ENCODE results near the gene GSG1L2. TPM values are rescaled to one million over a fixed set of nuclear protein-coding genes. Genes with fewer than 3 reads are reported as not detected.

GSG1L2 gene
- total RNA-seq, 1 donor from 2014 or later = not detected

- Mint-ChIP-seq H3K4me1 (peaks cover 6% of the 10 kb centered on the region), H3K9me3 (peaks cover 2% of the 10 kb centered on the region), H3K4me3 (no peak overlapping the region), H3K27ac (ENCODE audit: unreplicated experiment) (no peak overlapping the region), H3K27me3 (ENCODE audit: low read depth) (peaks cover 24% of the 10 kb centered on the region), H3K36me3 (ENCODE audit: low read depth) (no peaks in the 10 kb centered on the region)
- DNase-seq (ENCODE audit: low read depth, low spot score) = no peak
- no peak for TF ChIP-seq CTCF (conservative IDR thresholded peaks at IDR 0.05)
Observed at GRCh38 chr17:9833922-9834321, 12.0 kb upstream of the GSG1L2 start.

GRCh38 chr17:9830711-9831110, 8.8 kb upstream of the GSG1L2 start:
- DNase-seq (ENCODE audit: low read depth, low spot score) = no peak
- Mint-ChIP-seq H3K4me3 (no peak overlapping the region), H3K27ac (ENCODE audit: unreplicated experiment) (no peak overlapping the region), H3K36me3 (ENCODE audit: low read depth) (no peaks in the 10 kb centered on the region), H3K4me1 (no peaks in the 10 kb centered on the region), H3K27me3 (ENCODE audit: low read depth) (no peaks in the 10 kb centered on the region), H3K9me3 (peaks cover 2% of the 10 kb centered on the region)
- TF ChIP-seq CTCF (conservative IDR thresholded peaks at IDR 0.05) = no peak

- Mint-ChIP-seq H3K9me3 (peaks cover 2% of the 10 kb centered on the region), H3K4me3 (no peak overlapping the region), H3K27me3 (ENCODE audit: low read depth) (no peaks in the 10 kb centered on the region), H3K4me1 (no peaks in the 10 kb centered on the region), H3K36me3 (ENCODE audit: low read depth) (no peaks in the 10 kb centered on the region), H3K27ac (ENCODE audit: unreplicated experiment) (no peak overlapping the region)
- DNase-seq (ENCODE audit: low read depth, low spot score) = no peak
- no peak for TF ChIP-seq CTCF (conservative IDR thresholded peaks at IDR 0.05)
Observed at GRCh38 chr17:9829343-9829742, 7.5 kb upstream of the GSG1L2 start.

GRCh38 chr17:9828296-9829295, 6.7 kb upstream of the GSG1L2 start:
- Mint-ChIP-seq H3K4me1 (no peaks in the 10 kb centered on the region), H3K4me3 (no peak overlapping the region), H3K9me3 (no peaks in the 10 kb centered on the region), H3K27ac (ENCODE audit: unreplicated experiment) (no peak overlapping the region), H3K27me3 (ENCODE audit: low read depth) (no peaks in the 10 kb centered on the region), H3K36me3 (ENCODE audit: low read depth) (no peaks in the 10 kb centered on the region)
- no peak for TF ChIP-seq CTCF (conservative IDR thresholded peaks at IDR 0.05)
- no peak for DNase-seq (ENCODE audit: low read depth, low spot score)

- Mint-ChIP-seq H3K9me3 (no peaks in the 10 kb centered on the region), H3K4me3 (no peak within 1 kb of the TSS), H3K4me1 (no peaks in the 10 kb centered on the region), H3K27me3 (ENCODE audit: low read depth) (no peaks in the 10 kb centered on the region), H3K36me3 (ENCODE audit: low read depth) (no peaks in the 10 kb centered on the region), H3K27ac (ENCODE audit: unreplicated experiment) (no peak within 1 kb of the TSS)
- DNase-seq (ENCODE audit: low read depth, low spot score) = no peak
- TF ChIP-seq CTCF (conservative IDR thresholded peaks at IDR 0.05) = no peak
Observed at GRCh38 chr17:9825641-9826150, 3.8 kb upstream of the GSG1L2 start, which contains the start of gene GLP2R. Gene GLP2R, plus strand, starts transcription at chr17:9825924. Its CDS starts 140 bp downstream, at chr17:9826064.

Measured in neural crest cell (in vitro differentiated cells).